ENCODE measurements around the gene COL4A1. TPM values are rescaled to one million over a fixed set of nuclear protein-coding genes. Genes with fewer than 3 reads are reported as not detected.

The COL4A1 gene
- total RNA-seq, 1 donor from 2014 or later: 178 TPM

- DNase-seq (ENCODE audit: extremely low spot score in 2 of 2): peak in 1 of 2 donors; percentile 92
- H3K4me3 ChIP-seq: peak overlapping the region; percentile 20 to 27
- H3K9me3 ChIP-seq: no peaks in the 10 kb centered on the region
- H3K27me3 ChIP-seq: no peaks in the 10 kb centered on the region
- TF ChIP-seq POLR2AphosphoS5 (IDR thresholded peaks at IDR 0.05; ENCODE audit: insufficient read depth in 1 of 2, low read depth in 1 of 2) (peak; percentile 19 to 79), CTCF (IDR thresholded peaks at IDR 0.05) (no peak), POLR2A (IDR thresholded peaks at IDR 0.05) (no peak)
- intact Hi-C loops (cut with DNase I): no loop called here
- no peaks in the 10 kb centered on the region for H3K36me3 ChIP-seq
- peaks cover 53% of the 10 kb centered on the region for H3K4me1 ChIP-seq
- peak overlapping the region; percentile 80 for H3K27ac ChIP-seq
These were observed 73.6 kb downstream of the COL4A1 start for GRCh38 chr13:110233181-110233950.

- Histone ChIP-seq H3K4me3 (peak overlapping the region; percentile 20 to 27), H3K4me1 (peaks cover 53% of the 10 kb centered on the region), H3K27me3 (no peaks in the 10 kb centered on the region), H3K27ac (peak overlapping the region; percentile 80), H3K36me3 (no peaks in the 10 kb centered on the region), H3K9me3 (no peaks in the 10 kb centered on the region)
- peak in 1 of 2 donors; percentile 90 for DNase-seq (ENCODE audit: extremely low spot score in 2 of 2)
- TF ChIP-seq CTCF (IDR thresholded peaks at IDR 0.05) (no peak), POLR2A (IDR thresholded peaks at IDR 0.05) (no peak), POLR2AphosphoS5 (IDR thresholded peaks at IDR 0.05; ENCODE audit: insufficient read depth in 1 of 2, low read depth in 1 of 2) (no peak)
- intact Hi-C loops (cut with DNase I): no loop called here
These were observed 74.2 kb downstream of the COL4A1 start for GRCh38 chr13:110232756-110233155.

- Histone ChIP-seq H3K4me1 (peaks cover 47% of the 10 kb centered on the region), H3K4me3 (peak overlapping the region in 1 of 2 donors; percentile 20), H3K36me3 (no peaks in the 10 kb centered on the region), H3K9me3 (no peaks in the 10 kb centered on the region), H3K27ac (peak overlapping the region; percentile 80), H3K27me3 (no peaks in the 10 kb centered on the region)
- TF ChIP-seq POLR2A (IDR thresholded peaks at IDR 0.05) (no peak), CTCF (IDR thresholded peaks at IDR 0.05) (no peak), POLR2AphosphoS5 (IDR thresholded peaks at IDR 0.05; ENCODE audit: insufficient read depth in 1 of 2, low read depth in 1 of 2) (no peak)
- intact Hi-C loops (cut with DNase I): no loop called here
- DNase-seq (ENCODE audit: extremely low spot score in 2 of 2): peak in 1 of 2 donors; percentile 47
These were observed 74.8 kb downstream of the COL4A1 start for GRCh38 chr13:110232142-110232541.

GRCh38 chr13:110231348-110232047, 75.5 kb downstream of the COL4A1 start:
- DNase-seq (ENCODE audit: extremely low spot score in 2 of 2): peak in 1 of 2 donors; percentile 82
- TF ChIP-seq POLR2A (IDR thresholded peaks at IDR 0.05) (no peak), CTCF (IDR thresholded peaks at IDR 0.05) (no peak), POLR2AphosphoS5 (IDR thresholded peaks at IDR 0.05; ENCODE audit: insufficient read depth in 1 of 2, low read depth in 1 of 2) (no peak)
- intact Hi-C loops (cut with DNase I): no loop called here
- Histone ChIP-seq H3K9me3 (no peaks in the 10 kb centered on the region), H3K27me3 (no peaks in the 10 kb centered on the region), H3K4me1 (peaks cover 42% of the 10 kb centered on the region), H3K27ac (peak overlapping the region; percentile 80), H3K36me3 (no peaks in the 10 kb centered on the region), H3K4me3 (no peak overlapping the region)

Data from vagina (tissue), 2 donors.